Ectodermal cell (in vitro differentiated cells): ENCODE data around the gene DYNLT4.
"Not testable (repeated sequence)": the region's sequence is repeated elsewhere in the genome, so short reads cannot be mapped to it uniquely, and the experiment has no call there.

Experiments
- H3K27ac ChIP-seq: 2 replicates; pipeline ENCODE4 v1.7.0; 2013; ENCODE audit warnings: mild to moderate bottlenecking, low read depth, low read length; ENCODE audit not compliant: insufficient read depth, poor library complexity, severe bottlenecking
- H3K27me3 ChIP-seq: 2 replicates; pipeline ENCODE4 v1.7.0; 2013; ENCODE audit warnings: mild to moderate bottlenecking, low read length; ENCODE audit not compliant: insufficient read depth, control insufficient read depth, poor library complexity, severe bottlenecking
- H3K36me3 ChIP-seq: one replicate; pipeline ENCODE4 v1.7.0; 2013; ENCODE audit warnings: low read length; ENCODE audit not compliant: control insufficient read depth, insufficient read depth
- H3K4me1 ChIP-seq: one replicate; pipeline ENCODE4 v1.7.0; 2013; ENCODE audit warnings: low read length; ENCODE audit not compliant: control insufficient read depth, insufficient read depth
- H3K4me3 ChIP-seq: 2 replicates; pipeline ENCODE4 v1.7.0; 2013; ENCODE audit warnings: low read depth, low read length, control low read depth; ENCODE audit not compliant: insufficient read depth
- H3K9me3 ChIP-seq: 2 replicates; pipeline ENCODE4 v1.7.0; 2013; ENCODE audit warnings: mild to moderate bottlenecking, low read length, moderate library complexity; ENCODE audit not compliant: control insufficient read depth
- WGBS, 2 experiments: methylation state at CpG; one replicate each; pipeline ENCODE4 v1.1.7; 2013; ENCODE audit warnings: missing lambda C conversion rate in 2 of 2; 5-methylcytosine and 5-hydroxymethylcytosine counted together

Gene DYNLT4

DNA sequence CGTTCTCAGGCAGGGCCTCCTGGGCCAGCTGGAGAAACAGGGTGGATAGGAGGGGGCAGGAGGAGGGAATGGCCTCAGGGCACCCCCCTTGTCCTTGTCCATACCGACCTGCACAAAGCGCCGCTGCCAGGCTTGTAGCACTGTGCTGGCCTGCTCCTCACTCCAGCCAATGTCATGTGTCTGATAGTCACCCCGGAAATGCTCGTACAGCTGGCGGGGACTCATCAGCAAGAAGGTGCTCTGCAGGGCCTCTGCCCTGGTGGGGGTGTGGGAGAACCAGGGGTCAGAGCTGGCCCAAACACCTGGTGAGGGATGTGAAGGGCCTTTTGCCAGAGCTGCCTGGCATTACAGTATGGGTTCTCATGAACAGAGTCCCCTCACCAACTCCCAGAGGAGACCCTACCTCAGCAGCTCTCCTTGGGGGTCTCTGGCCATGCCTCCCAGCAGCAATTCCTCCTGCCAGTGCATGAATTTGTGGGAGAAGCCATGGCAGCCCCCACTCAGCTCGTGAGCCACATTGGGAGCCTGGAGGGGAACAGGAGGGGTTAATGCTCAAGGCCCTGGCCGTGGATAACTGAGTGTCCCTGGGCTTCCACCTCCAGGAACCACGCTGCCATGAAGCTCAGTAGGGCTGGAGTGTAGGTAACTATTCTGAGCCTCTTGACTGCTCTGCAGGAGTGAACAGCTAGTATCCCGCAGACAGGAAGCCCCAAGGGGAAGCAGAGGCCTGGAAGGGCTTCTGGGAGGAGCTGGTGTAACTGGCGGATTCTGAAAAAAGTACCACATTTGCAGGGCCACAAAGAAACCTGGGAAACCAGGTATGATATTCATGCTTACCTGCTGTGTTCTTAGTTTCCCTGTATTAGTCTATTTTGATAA is 22.6 kb upstream of the DYNLT4 start:
- H3K27ac ChIP-seq: no peak overlapping the region
- no peaks in the 10 kb centered on the region for H3K9me3 ChIP-seq
- no peaks in the 10 kb centered on the region for H3K36me3 ChIP-seq
- H3K4me1 ChIP-seq: no peaks in the 10 kb centered on the region
- 91 to 93% methylated on average over 12 of the region's 12 CpGs for WGBS, 2 experiments
- no peak overlapping the region for H3K4me3 ChIP-seq
- no peaks in the 10 kb centered on the region for H3K27me3 ChIP-seq

- H3K4me3 ChIP-seq: no peak overlapping the region
- no peaks in the 10 kb centered on the region for H3K4me1 ChIP-seq
- no peaks in the 10 kb centered on the region for H3K36me3 ChIP-seq
- WGBS, 2 experiments: 96 to 97% methylated on average over 15 of the region's 15 CpGs
- no peak overlapping the region for H3K27ac ChIP-seq
- H3K27me3 ChIP-seq: no peaks in the 10 kb centered on the region
- H3K9me3 ChIP-seq: no peaks in the 10 kb centered on the region
Observed at GRCh38 chr1:44828841-44829440, 21.8 kb upstream of the DYNLT4 start.

- no peak overlapping the region for H3K27ac ChIP-seq
- 94 to 95% methylated on average over 21 of the region's 21 CpGs for WGBS, 2 experiments
- H3K4me3 ChIP-seq: no peak overlapping the region
- H3K36me3 ChIP-seq: no peaks in the 10 kb centered on the region
- H3K27me3 ChIP-seq: no peaks in the 10 kb centered on the region
- no peaks in the 10 kb centered on the region for H3K9me3 ChIP-seq
- H3K4me1 ChIP-seq: no peaks in the 10 kb centered on the region
Observed at GRCh38 chr1:44828003-44828651, 21.0 kb upstream of the DYNLT4 start.

DNA sequence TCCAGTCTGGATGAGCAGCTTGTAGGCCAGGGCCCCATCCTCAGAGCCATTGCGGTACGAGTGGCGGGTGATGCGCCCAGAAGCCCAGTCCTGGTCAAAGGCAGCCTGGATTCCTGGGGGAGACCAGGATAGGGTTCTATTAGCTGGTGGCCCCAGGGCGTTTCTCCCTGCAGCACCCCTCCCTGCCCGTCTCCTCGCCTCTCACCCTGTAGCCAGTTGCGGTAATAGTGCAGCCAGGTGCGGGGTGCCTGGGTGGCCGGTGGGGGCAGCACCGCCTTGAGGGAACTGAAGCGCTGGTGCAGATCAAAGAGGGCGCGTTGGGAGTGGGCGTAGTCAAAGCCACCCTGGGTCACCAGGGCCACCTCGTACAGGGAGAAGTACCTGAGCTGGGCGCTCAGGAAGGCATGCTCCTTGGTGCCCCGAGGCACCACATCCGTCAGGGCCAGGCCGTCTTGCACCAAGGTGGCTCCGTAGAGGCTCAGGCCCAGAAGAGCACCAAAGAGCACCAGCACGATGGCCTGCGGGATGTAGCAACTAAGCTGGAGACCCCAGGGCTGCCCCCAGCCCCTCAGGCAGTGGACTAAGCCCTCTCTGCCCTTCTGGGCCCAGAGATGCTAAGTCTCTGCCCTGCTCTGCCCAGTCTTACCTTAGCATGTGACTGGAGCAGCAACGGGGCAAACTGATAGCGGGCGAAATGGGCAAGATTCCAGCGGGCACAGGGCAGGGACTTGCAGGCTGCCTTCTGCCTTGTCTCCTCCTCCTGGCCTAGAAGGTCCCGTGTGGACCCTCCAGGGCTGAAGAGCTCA is 20.2 kb upstream of the DYNLT4 start:
- H3K27ac ChIP-seq: no peak overlapping the region
- no peak overlapping the region for H3K4me3 ChIP-seq
- 92 to 93% methylated on average over 28 of the region's 28 CpGs for WGBS, 2 experiments
- H3K27me3 ChIP-seq: no peaks in the 10 kb centered on the region
- no peaks in the 10 kb centered on the region for H3K36me3 ChIP-seq
- no peaks in the 10 kb centered on the region for H3K9me3 ChIP-seq
- no peaks in the 10 kb centered on the region for H3K4me1 ChIP-seq

DNA sequence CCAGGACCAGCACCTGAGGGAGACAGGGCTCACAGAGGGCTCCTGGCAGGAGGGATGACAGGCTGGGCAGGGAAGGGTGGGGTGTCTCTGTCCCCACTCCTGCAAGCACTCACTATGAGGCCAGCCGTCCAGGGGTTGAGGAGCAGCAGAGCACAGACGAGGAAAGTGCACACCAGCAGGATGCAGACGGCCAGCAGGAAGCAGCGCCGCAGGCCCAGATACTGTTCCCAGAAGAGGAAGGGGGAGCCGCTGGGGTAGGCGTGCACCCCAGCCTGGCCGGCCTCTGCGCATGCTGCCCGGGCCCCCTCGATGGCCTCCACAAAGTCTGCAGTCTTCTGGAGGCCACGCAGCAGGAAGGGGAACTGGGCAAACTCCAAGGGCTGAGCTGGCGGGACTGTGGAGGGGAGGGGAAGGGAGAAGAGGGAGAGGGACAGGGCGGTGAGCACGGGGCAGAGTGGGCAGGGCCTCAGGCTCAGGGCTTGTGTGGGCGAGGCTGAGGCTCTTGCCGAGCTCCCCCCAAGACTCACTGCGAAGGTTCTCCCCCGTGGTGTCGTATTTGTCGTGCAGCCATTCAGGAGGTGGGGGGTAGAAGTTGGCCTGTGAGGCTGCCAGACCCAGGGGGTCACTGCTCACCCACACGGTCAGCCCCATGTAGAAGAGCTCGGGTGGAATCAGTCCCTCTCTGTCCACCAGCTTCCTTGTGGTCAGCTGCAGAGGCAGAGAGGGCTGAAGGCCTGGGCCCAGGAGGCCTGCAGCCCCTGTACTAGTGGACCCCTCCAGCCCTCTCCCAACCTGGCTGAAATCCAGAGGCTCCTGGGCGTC is 19.4 kb upstream of the DYNLT4 start:
- H3K4me3 ChIP-seq: no peak overlapping the region
- H3K27ac ChIP-seq: no peak overlapping the region
- no peaks in the 10 kb centered on the region for H3K36me3 ChIP-seq
- no peaks in the 10 kb centered on the region for H3K4me1 ChIP-seq
- WGBS, 2 experiments: 84 to 85% methylated on average over 24 of the region's 24 CpGs
- H3K9me3 ChIP-seq: no peaks in the 10 kb centered on the region
- H3K27me3 ChIP-seq: no peaks in the 10 kb centered on the region

DNA sequence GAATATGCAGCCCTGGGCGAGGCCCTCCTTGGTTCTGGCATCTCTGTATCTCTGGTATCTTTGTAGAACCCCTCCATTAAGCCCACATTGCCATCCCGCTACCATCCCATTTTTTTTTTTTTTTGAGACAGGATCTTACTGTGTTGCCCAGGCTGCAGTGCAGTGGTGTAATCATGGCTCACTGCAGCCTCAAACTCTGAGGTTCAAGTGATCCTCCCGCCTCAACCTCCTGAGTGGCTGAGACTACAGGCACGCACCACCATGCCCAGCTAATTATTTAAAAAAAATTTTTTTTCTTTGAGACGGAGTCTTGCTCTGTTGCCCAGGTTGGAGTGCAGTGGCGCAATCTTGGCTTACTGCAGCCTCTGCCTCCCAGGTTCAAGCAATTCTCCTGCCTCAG is 17.2 kb upstream of the DYNLT4 start:
- 93 to 94% methylated on average over 6 of the region's 6 CpGs for WGBS, 2 experiments

DNA sequence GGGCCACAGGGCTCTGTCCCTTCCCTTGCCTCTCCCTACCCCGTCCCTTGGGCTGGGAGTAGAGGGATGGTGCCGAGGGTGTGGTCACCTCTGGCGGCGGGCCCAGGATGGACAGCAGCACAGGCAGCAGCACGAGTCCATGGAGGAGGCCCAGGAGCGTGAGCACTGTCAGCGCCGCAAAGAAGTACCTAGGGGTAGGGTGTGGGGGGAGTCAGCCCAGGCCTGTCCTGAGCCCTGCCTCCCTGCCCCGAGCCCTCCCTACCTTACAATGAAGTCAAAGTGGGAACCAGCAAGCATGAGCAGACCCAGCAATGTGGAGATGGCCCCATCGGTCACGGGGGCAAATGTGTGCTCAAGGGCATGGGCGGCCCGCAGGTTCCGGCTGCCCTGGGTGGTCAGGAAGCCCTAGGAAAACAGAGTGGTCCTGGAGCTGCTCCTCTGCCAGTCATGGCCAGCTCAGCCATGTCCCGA is 15.9 kb upstream of the DYNLT4 start:
- no peaks in the 10 kb centered on the region for H3K36me3 ChIP-seq
- 94 to 95% methylated on average over 15 of the region's 15 CpGs for WGBS, 2 experiments

More for the DNA sequence above, 17.2 kb upstream of the DYNLT4 start:
- H3K4me1 ChIP-seq, H3K9me3 ChIP-seq, H3K27ac ChIP-seq, H3K36me3 ChIP-seq, H3K4me3 ChIP-seq, H3K27me3 ChIP-seq: not testable (repeated sequence)

DNA sequence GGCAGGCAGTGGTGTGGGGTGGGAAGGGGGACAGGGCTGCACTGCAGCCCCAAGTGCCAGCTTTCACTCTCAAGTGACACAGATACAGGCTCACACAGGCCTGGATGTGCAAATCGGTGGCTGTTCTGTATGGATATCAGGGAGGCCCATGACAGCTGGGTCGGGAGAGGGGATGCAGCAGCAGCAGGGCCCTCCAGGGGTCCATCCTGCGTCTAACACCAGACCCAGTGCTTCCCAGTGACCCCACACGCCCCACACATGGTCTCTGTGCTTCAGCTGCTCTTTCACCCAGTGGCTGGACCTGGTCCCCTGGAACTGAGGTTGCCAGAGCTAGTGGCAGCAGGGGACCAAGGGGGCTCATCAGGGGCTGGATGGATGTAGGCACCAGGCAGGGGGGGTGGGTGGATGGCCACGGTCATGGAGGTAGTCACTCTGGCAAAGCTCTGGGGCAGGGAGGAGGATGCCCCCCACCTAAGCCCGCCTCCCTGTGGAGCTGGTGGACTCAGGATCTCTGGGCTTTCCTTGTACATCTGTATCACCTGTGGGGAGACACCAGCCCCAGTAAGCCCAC is 15.1 kb upstream of the DYNLT4 start:
- Histone ChIP-seq H3K36me3 (no peaks in the 10 kb centered on the region), H3K27ac (no peak overlapping the region), H3K9me3 (no peaks in the 10 kb centered on the region), H3K27me3 (no peaks in the 10 kb centered on the region), H3K4me3 (no peak overlapping the region), H3K4me1 (no peaks in the 10 kb centered on the region)
- WGBS, 2 experiments: 90 to 92% methylated on average over 6 of the region's 6 CpGs

More for the DNA sequence above, 15.9 kb upstream of the DYNLT4 start:
- H3K9me3 ChIP-seq: no peaks in the 10 kb centered on the region
- no peaks in the 10 kb centered on the region for H3K27me3 ChIP-seq
- H3K27ac ChIP-seq: no peak overlapping the region
- H3K4me3 ChIP-seq: no peak overlapping the region
- H3K4me1 ChIP-seq: no peaks in the 10 kb centered on the region

DNA sequence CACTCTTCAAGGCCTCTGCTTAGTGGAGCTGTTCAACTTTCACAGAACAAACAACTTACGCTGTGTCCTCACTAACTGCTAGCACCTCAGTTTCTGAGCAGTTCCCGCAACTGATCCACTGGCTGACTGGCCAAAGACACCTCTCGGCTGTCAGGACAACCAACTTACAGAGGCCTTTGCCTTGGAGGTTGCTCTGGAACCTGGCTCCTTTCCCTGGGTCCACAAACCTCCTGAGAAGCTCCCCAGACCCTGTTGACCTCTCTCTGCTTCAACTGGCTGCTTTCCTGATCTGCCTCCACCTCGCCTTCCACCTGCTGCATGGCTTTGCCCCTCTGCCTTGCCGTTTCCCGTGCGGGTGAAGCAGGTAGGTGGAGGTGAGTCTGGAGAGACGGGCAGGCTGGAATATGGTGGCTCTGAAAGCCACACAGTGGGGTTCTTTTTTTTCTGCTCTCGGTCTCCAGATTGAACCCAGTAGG is 14.1 kb upstream of the DYNLT4 start:
- Histone ChIP-seq H3K9me3 (no peaks in the 10 kb centered on the region), H3K27ac (no peak overlapping the region), H3K27me3 (no peaks in the 10 kb centered on the region), H3K36me3 (no peaks in the 10 kb centered on the region), H3K4me1 (no peaks in the 10 kb centered on the region), H3K4me3 (no peak overlapping the region)
- 87 to 95% methylated on average over 9 of the region's 9 CpGs for WGBS, 2 experiments
